PFSK-1 (cell line): ENCODE data around the gene SP6.

Experiments
- FOXP2 ChIP-seq: optimal IDR thresholded peaks from 2 replicates; pipeline ENCODE3; 2011; ENCODE audit warnings: borderline replicate concordance, control low read depth, inconsistent platforms; ENCODE audit not compliant: insufficient read depth; ENCODE audit errors: extremely low read length, extremely low read depth
- POLR2AphosphoS5 ChIP-seq: IDR thresholded peaks from 2 replicates; pipeline ENCODE4 v1.6.1; 2012; ENCODE audit warnings: low read depth, mild to moderate bottlenecking, control low read depth, low read length, moderate library complexity
- SIN3A ChIP-seq: IDR thresholded peaks from 2 replicates; pipeline ENCODE4 v1.6.1; 2012; ENCODE audit warnings: mild to moderate bottlenecking, low read length, moderate library complexity, borderline replicate concordance; ENCODE audit not compliant: insufficient read depth
- TAF1 ChIP-seq: IDR thresholded peaks from 2 replicates; pipeline ENCODE4 v1.6.1; 2012; ENCODE audit warnings: low read length, control low read depth, borderline replicate concordance; ENCODE audit not compliant: insufficient read depth
- TF ChIP-seq, protein P1 (sequence below), 2 experiments: IDR thresholded peaks; 2 replicates each; pipeline versions ENCODE4 v1.6.1 to v1.8.0; 2011 to 2012; ENCODE audit warnings: low read depth in 2 of 2, low read length in 2 of 2, control low read depth in 1 of 2, inconsistent platforms in 1 of 2, mild to moderate bottlenecking in 1 of 2, moderate library complexity in 1 of 2; ENCODE audit not compliant: insufficient read depth in 1 of 2

SP6 gene

DNA sequence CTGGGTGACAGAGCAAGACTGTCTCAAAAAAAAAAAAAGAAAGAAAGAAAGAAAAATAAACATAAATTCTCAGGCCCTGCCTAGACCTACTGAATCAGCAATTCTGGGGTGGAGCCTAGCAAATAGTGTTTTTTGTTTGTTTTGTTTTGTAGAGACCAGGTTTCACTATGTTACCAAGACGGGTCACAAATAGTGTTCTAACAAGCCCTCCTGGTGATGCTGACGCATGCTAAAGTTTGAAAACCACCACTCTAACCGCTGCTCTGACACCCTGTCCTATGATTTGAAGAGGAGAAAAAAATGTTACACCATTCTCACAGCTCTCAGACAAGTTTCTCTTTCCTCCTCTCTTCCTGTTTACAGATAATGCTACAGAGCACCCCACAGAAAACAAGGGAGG, 21.1 kb downstream of the SP6 start:
- no peak for TF ChIP-seq FOXP2
- no peak for TF ChIP-seq TAF1
- no peak for TF ChIP-seq SIN3A
- TF ChIP-seq POLR2AphosphoS5, result no peak
- TF ChIP-seq, protein P1, sequence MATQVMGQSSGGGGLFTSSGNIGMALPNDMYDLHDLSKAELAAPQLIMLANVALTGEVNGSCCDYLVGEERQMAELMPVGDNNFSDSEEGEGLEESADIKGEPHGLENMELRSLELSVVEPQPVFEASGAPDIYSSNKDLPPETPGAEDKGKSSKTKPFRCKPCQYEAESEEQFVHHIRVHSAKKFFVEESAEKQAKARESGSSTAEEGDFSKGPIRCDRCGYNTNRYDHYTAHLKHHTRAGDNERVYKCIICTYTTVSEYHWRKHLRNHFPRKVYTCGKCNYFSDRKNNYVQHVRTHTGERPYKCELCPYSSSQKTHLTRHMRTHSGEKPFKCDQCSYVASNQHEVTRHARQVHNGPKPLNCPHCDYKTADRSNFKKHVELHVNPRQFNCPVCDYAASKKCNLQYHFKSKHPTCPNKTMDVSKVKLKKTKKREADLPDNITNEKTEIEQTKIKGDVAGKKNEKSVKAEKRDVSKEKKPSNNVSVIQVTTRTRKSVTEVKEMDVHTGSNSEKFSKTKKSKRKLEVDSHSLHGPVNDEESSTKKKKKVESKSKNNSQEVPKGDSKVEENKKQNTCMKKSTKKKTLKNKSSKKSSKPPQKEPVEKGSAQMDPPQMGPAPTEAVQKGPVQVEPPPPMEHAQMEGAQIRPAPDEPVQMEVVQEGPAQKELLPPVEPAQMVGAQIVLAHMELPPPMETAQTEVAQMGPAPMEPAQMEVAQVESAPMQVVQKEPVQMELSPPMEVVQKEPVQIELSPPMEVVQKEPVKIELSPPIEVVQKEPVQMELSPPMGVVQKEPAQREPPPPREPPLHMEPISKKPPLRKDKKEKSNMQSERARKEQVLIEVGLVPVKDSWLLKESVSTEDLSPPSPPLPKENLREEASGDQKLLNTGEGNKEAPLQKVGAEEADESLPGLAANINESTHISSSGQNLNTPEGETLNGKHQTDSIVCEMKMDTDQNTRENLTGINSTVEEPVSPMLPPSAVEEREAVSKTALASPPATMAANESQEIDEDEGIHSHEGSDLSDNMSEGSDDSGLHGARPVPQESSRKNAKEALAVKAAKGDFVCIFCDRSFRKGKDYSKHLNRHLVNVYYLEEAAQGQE (IDR thresholded peaks at IDR 0.05; ENCODE audit: insufficient read depth in 1 of 2, low read depth in 2 of 2, low read length in 2 of 2), result no peak

DNA sequence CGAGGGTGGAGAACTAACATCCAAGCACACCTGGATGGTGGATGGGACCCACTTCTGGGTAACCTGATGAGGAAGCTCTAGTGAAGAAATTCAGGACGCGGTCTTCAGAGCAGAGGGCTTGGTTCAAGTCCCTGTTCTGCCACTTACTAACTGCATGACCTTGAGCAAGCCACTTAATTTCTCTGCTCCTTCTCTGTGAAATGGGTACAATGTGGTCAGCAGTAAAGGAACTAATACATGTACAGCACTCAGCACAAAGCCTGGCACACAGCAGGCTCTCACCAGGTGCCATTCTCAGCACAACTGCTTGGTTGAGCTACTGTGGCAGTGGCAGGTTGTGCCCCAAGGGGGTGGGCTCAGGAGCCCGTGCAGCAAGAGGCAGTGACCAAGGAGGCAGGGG, 27.4 kb downstream of the SP6 start:
- TF ChIP-seq TAF1 (no peak), POLR2AphosphoS5 (no peak), SIN3A (no peak)
- TF ChIP-seq, protein P1 (IDR thresholded peaks at IDR 0.05; ENCODE audit: insufficient read depth in 1 of 2, low read depth in 2 of 2, low read length in 2 of 2), result no peak

DNA sequence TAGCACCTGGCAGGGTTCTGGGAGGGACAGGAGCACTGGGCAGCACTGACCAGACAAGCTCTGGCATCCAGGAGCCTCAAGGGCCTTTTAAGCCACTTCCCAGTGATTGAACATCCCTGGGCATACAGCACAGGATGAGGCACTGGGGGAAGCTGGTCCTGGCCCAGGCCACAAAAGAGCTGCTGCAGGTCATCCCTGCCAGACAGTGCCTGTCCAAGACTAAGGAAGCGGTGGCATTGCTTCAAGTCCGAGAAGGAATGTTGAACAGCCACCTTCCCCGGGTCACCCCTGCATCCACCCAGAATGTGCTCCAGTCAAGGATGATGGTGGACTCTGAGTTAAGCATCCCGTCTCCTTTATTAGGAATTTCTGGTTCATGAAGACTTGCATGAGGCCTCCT, 28.2 kb downstream of the SP6 start:
- TF ChIP-seq, protein P1 (IDR thresholded peaks at IDR 0.05; ENCODE audit: insufficient read depth in 1 of 2, low read depth in 2 of 2, low read length in 2 of 2), result no peak
- TF ChIP-seq TAF1, result no peak
- TF ChIP-seq FOXP2, result no peak
- no peak for TF ChIP-seq POLR2AphosphoS5
- no peak for TF ChIP-seq SIN3A

- no peak for TF ChIP-seq FOXP2
- TF ChIP-seq POLR2AphosphoS5, result peak; percentile 78
- TF ChIP-seq, protein P1 (IDR thresholded peaks at IDR 0.05; ENCODE audit: insufficient read depth in 1 of 2, low read depth in 2 of 2, low read length in 2 of 2), result 0 out of 4 replicates have a peak, but pooled peaks of 1 of the 2 experiments have one; percentile 39
- 0 out of 2 replicates have a peak, but pooled peaks have one; percentile 82 for TF ChIP-seq SIN3A
- peak; percentile 89 for TF ChIP-seq TAF1
These were observed 29.3 kb downstream of the SP6 start, which contains the start of gene OSBPL7 for GRCh38 chr17:47821424-47822391. Gene OSBPL7, minus strand, starts transcription at chr17:47821794. Its CDS starts 1,516 bp downstream, at chr17:47820278.
